ENCODE data around the gene ITM2A.

The ITM2A gene

GRCh38 chrX:79365591-79365990, 1.5 kb downstream of the ITM2A start:
- Histone ChIP-seq H3K4me1 (ENCODE audit: control insufficient read depth, low read length) (no peaks in the 10 kb centered on the region), H3F3A (ENCODE audit: control insufficient read depth, insufficient read depth) (no peaks in the 10 kb centered on the region), H3K79me2 (ENCODE audit: control insufficient read depth, low read length) (no peaks in the 10 kb centered on the region), H3K4me2 (ENCODE audit: low read length) (no peak overlapping the region), H3K27ac (ENCODE audit: low read depth, low read length) (no peak overlapping the region), H3K4me3 (ENCODE audit: low read length) (no peak overlapping the region), H3K36me3 (ENCODE audit: control insufficient read depth, low read length) (no peaks in the 10 kb centered on the region), H3K9me2 (replicated peaks; ENCODE audit: control insufficient read depth, low read length) (no peaks in the 10 kb centered on the region), H3K27me3 (ENCODE audit: control insufficient read depth, low read length) (no peaks in the 10 kb centered on the region), H4K20me1 (ENCODE audit: control insufficient read depth, insufficient read depth, low read depth, low read length) (no peaks in the 10 kb centered on the region), H3K9me3 (ENCODE audit: control insufficient read depth, insufficient read depth, low read length) (no peaks in the 10 kb centered on the region)
- TF ChIP-seq EZH2phosphoT487 (IDR thresholded peaks at IDR 0.05; ENCODE audit: borderline replicate concordance, low read length) = no peak

GRCh38 chrX:79364306-79364705, 2.8 kb downstream of the ITM2A start:
- Histone ChIP-seq H3K9me3 (ENCODE audit: control insufficient read depth, insufficient read depth, low read length) (no peaks in the 10 kb centered on the region), H4K20me1 (ENCODE audit: control insufficient read depth, insufficient read depth, low read depth, low read length) (no peaks in the 10 kb centered on the region), H3K79me2 (ENCODE audit: control insufficient read depth, low read length) (no peaks in the 10 kb centered on the region), H3K4me3 (ENCODE audit: low read length) (no peak overlapping the region), H3K27ac (ENCODE audit: low read depth, low read length) (no peak overlapping the region), H3K4me2 (ENCODE audit: low read length) (no peak overlapping the region), H3K4me1 (ENCODE audit: control insufficient read depth, low read length) (no peaks in the 10 kb centered on the region), H3F3A (ENCODE audit: control insufficient read depth, insufficient read depth) (no peaks in the 10 kb centered on the region), H3K36me3 (ENCODE audit: control insufficient read depth, low read length) (no peaks in the 10 kb centered on the region), H3K9me2 (replicated peaks; ENCODE audit: control insufficient read depth, low read length) (no peaks in the 10 kb centered on the region), H3K27me3 (ENCODE audit: control insufficient read depth, low read length) (no peaks in the 10 kb centered on the region)
- TF ChIP-seq EZH2phosphoT487 (IDR thresholded peaks at IDR 0.05; ENCODE audit: borderline replicate concordance, low read length) (no peak), CTCF (IDR thresholded peaks at IDR 0.05; ENCODE audit: low read depth, low read length, poor library complexity, severe bottlenecking) (no peak)

- H3K4me1 ChIP-seq (ENCODE audit: control insufficient read depth, low read length) = no peaks in the 10 kb centered on the region
- no peaks in the 10 kb centered on the region for H3K27me3 ChIP-seq (ENCODE audit: control insufficient read depth, low read length)
- no peaks in the 10 kb centered on the region for H3K36me3 ChIP-seq (ENCODE audit: control insufficient read depth, low read length)
- H3F3A ChIP-seq (ENCODE audit: control insufficient read depth, insufficient read depth) = no peaks in the 10 kb centered on the region
- no peak for TF ChIP-seq EZH2phosphoT487 (IDR thresholded peaks at IDR 0.05; ENCODE audit: borderline replicate concordance, low read length)
- no peak for TF ChIP-seq CTCF (IDR thresholded peaks at IDR 0.05; ENCODE audit: low read depth, low read length, poor library complexity, severe bottlenecking)
- no peaks in the 10 kb centered on the region for H3K9me3 ChIP-seq (ENCODE audit: control insufficient read depth, insufficient read depth, low read length)
- no peaks in the 10 kb centered on the region for H3K9me2 ChIP-seq (replicated peaks; ENCODE audit: control insufficient read depth, low read length)
- no peak overlapping the region for H3K4me2 ChIP-seq (ENCODE audit: low read length)
- H3K27ac ChIP-seq (ENCODE audit: low read depth, low read length) = no peak overlapping the region
- no peaks in the 10 kb centered on the region for H3K79me2 ChIP-seq (ENCODE audit: control insufficient read depth, low read length)
- H3K4me3 ChIP-seq (ENCODE audit: low read length) = no peak overlapping the region
- no peaks in the 10 kb centered on the region for H4K20me1 ChIP-seq (ENCODE audit: control insufficient read depth, insufficient read depth, low read depth, low read length)
Measured at GRCh38 chrX:79361192-79361870, 5.8 kb downstream of the ITM2A start.

GRCh38 chrX:79336869-79337815, 30.0 kb downstream of the ITM2A start:
- H3K9me2 ChIP-seq (replicated peaks; ENCODE audit: control insufficient read depth, low read length) = no peaks in the 10 kb centered on the region
- H4K20me1 ChIP-seq (ENCODE audit: control insufficient read depth, insufficient read depth, low read depth, low read length) = no peaks in the 10 kb centered on the region
- H3K79me2 ChIP-seq (ENCODE audit: control insufficient read depth, low read length) = no peaks in the 10 kb centered on the region
- H3K27me3 ChIP-seq (ENCODE audit: control insufficient read depth, low read length) = no peaks in the 10 kb centered on the region
- H3F3A ChIP-seq (ENCODE audit: control insufficient read depth, insufficient read depth) = no peaks in the 10 kb centered on the region
- no peak overlapping the region for H3K4me2 ChIP-seq (ENCODE audit: low read length)
- no peak overlapping the region for H3K4me3 ChIP-seq (ENCODE audit: low read length)
- H3K4me1 ChIP-seq (ENCODE audit: control insufficient read depth, low read length) = no peaks in the 10 kb centered on the region
- TF ChIP-seq EZH2phosphoT487 (IDR thresholded peaks at IDR 0.05; ENCODE audit: borderline replicate concordance, low read length) (no peak), CTCF (IDR thresholded peaks at IDR 0.05; ENCODE audit: low read depth, low read length, poor library complexity, severe bottlenecking) (no peak)
- H3K36me3 ChIP-seq (ENCODE audit: control insufficient read depth, low read length) = no peaks in the 10 kb centered on the region
- no peak overlapping the region for H3K27ac ChIP-seq (ENCODE audit: low read depth, low read length)
- H3K9me3 ChIP-seq (ENCODE audit: control insufficient read depth, insufficient read depth, low read length) = no peaks in the 10 kb centered on the region

All from DOHH2 (cell line).